K562 (cell line): ENCODE data around the gene TRABD. TPM values are rescaled to one million over a fixed set of nuclear protein-coding genes. Genes with fewer than 3 reads are reported as not detected.
A peak's percentile ranks its signal among the peaks of the same experiment; 100 is the strongest.

ENCODE experiments used
- CCNT2 ChIP-seq: IDR thresholded peaks from 2 replicates; pipeline ENCODE4 v1.6.1; 2011; ENCODE audit warnings: borderline replicate concordance, low read depth, mild to moderate bottlenecking, moderate library complexity, mixed read lengths, low read length; ENCODE audit not compliant: insufficient read length; ENCODE audit errors: extremely low read depth
- ERF ChIP-seq: fragments of 450-650 bp; formaldehyde crosslinking; IDR thresholded peaks from 2 replicates; pipeline ENCODE4 v1.4.0; 2020; ENCODE audit warnings: mild to moderate bottlenecking, mixed read lengths
- GABPA ChIP-seq: fragments of 200-800 bp; sonication (Bioruptor generic); conservative IDR thresholded peaks from 2 replicates; pipeline ENCODE4 v1.6.1; 2016; ENCODE audit warnings: low read depth, missing genetic modification characterization, missing compliant biosample characterization
- NONO ChIP-seq, 2 experiments: fragments of 200-400 bp in 1 of 2; fragments of 450-650 bp in 1 of 2; formaldehyde crosslinking in 1 of 2; IDR thresholded peaks; 2 replicates each; pipeline ENCODE4 v1.6.1; 2017; ENCODE audit warnings: low read depth in 2 of 2, mild to moderate bottlenecking in 2 of 2, moderate library complexity in 2 of 2, low read length in 1 of 2
- RBBP5 ChIP-seq: fragments of 200-600 bp; sonication (generic); IDR thresholded peaks from 2 replicates; pipeline ENCODE4 v1.6.1; 2012; ENCODE audit warnings: borderline replicate concordance, mild to moderate bottlenecking, low read length, control low read depth, inconsistent platforms; ENCODE audit not compliant: insufficient read depth, poor library complexity, severe bottlenecking
- RBFOX2 ChIP-seq: fragments of 200-400 bp; formaldehyde crosslinking; IDR thresholded peaks from 2 replicates; pipeline ENCODE4 v1.6.1; 2017; ENCODE audit warnings: low read depth, mild to moderate bottlenecking, low read length, moderate library complexity
- SIN3A ChIP-seq, 2 experiments: fragments of 150-350 bp in 1 of 2; IDR thresholded peaks; 2 replicates each; pipeline ENCODE4 v1.6.1; 2011 to 2016; ENCODE audit warnings: borderline replicate concordance in 2 of 2, low read depth in 2 of 2, low read length in 2 of 2, mild to moderate bottlenecking in 2 of 2, moderate library complexity in 2 of 2; ENCODE audit not compliant: control insufficient read depth in 1 of 2
- XRCC4 ChIP-seq: IDR thresholded peaks from one replicate; pipeline ENCODE4 v1.6.1; 2011; ENCODE audit not compliant: insufficient read depth, insufficient read length; ENCODE audit errors: extremely low read depth
- polyA plus RNA-seq, 8 experiments: library from polyadenylated mRNA; depleted of rRNA in 4 of 8; stranded (reverse) in 5 of 8; unstranded in 3 of 8; fragments of >200 nt; fragmentation: Nextera tagmentation in 2 of 8; fragmentation: Illumina TruSeq in 1 of 8; extraction: Ambion mirVana in 2 of 8; extraction: Trizol in 1 of 8; gene quantifications; 2 replicates each; pipeline versions ENCODE4 v1.2.1 to v1.2.3, GENCODE V29; 2011 to 2014; ENCODE audit warnings: inconsistent platforms in 1 of 8, missing spikeins in 1 of 8
- total RNA-seq, 7 experiments: library from RNA; depleted of rRNA in 6 of 7; stranded (reverse); fragments of >200 nt in 6 of 7; fragmentation: Illumina TruSeq in 2 of 7; extraction: Trizol in 2 of 7; gene quantifications; 2 replicates each; pipeline versions ENCODE4 v1.2.1 to v1.2.3, GENCODE V29; 2011 to 2021; ENCODE audit warnings: low replicate concordance in 1 of 7
- TF ChIP-seq, protein P1 (sequence below): sonication (generic); formaldehyde crosslinking; IDR thresholded peaks from 2 replicates; pipeline ENCODE4 v1.8.1; 2023; ENCODE audit warnings: mild to moderate bottlenecking, missing genetic modification reagents
- TF ChIP-seq, protein P2 (sequence below): fragments of 450-650 bp; conservative IDR thresholded peaks from 2 replicates; pipeline ENCODE4 v1.6.1; 2016; ENCODE audit warnings: missing genetic modification characterization, low read depth, mild to moderate bottlenecking, missing compliant biosample characterization, moderate library complexity
- TF ChIP-seq, protein P3 (sequence below), 2 experiments: IDR thresholded peaks; 2 replicates each; pipeline ENCODE4 v1.6.1; 2011; ENCODE audit warnings: borderline replicate concordance in 1 of 2, control low read depth in 1 of 2, low read depth in 1 of 2, low read length in 1 of 2, mild to moderate bottlenecking in 1 of 2, mixed read lengths in 1 of 2, moderate library complexity in 1 of 2; ENCODE audit not compliant: insufficient read depth in 1 of 2, insufficient read length in 1 of 2, poor library complexity in 1 of 2, severe bottlenecking in 1 of 2; ENCODE audit errors: extremely low read depth in 1 of 2
- TF ChIP-seq, protein P4 (sequence below): conservative IDR thresholded peaks from 2 replicates; pipeline ENCODE4 v1.6.1; 2011; ENCODE audit warnings: low read depth, mild to moderate bottlenecking, low read length; ENCODE audit not compliant: control insufficient read depth

Gene TRABD
- total and polyA plus RNA-seq, 9 of the 15 experiments (the other 6 are each of a cell fraction or from before 2014, with no cell fraction given): 0.08 to 62.9 (median 14.0) TPM

DNA sequence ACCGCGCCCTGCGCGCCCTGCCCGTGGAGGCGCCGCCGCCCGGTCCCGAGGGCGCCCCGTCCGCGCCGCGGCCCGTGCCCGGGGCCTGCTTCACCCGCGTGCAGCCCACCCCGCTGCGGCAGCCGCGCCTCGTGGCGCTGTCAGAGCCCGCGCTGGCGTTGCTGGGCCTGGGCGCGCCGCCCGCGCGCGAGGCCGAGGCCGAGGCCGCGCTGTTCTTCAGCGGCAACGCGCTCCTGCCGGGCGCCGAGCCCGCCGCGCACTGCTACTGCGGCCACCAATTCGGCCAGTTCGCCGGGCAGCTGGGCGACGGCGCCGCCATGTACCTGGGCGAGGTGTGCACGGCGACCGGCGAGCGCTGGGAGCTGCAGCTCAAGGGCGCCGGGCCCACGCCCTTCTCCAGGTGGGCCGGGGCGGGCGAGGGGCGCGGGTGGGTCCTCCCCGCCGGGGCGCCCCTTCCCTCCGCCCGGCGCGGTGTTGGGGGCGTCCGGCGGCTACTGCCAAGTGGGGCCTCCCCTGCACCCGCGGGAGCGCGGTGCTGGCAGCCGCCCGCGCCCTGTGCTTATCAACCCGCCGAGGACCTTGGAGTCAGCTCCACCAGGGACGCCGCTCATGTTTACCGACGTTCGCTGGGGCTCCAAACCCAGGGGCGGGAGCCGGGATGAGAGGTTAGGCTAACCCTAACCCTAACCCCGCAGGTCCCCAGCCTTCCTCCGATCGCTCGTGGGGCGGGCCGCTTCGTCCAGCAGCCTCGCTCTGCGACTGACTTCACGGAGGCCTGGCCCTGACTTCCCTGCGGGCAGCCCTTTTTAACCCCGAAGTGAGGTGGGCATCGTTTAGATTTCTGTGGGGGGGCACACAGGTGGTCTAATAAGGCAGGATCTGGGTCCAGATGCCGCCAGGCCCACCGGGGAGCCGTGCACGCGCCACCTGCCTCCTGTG, 15.7 kb downstream of the TRABD start (continued):
- TF ChIP-seq, protein P1, sequence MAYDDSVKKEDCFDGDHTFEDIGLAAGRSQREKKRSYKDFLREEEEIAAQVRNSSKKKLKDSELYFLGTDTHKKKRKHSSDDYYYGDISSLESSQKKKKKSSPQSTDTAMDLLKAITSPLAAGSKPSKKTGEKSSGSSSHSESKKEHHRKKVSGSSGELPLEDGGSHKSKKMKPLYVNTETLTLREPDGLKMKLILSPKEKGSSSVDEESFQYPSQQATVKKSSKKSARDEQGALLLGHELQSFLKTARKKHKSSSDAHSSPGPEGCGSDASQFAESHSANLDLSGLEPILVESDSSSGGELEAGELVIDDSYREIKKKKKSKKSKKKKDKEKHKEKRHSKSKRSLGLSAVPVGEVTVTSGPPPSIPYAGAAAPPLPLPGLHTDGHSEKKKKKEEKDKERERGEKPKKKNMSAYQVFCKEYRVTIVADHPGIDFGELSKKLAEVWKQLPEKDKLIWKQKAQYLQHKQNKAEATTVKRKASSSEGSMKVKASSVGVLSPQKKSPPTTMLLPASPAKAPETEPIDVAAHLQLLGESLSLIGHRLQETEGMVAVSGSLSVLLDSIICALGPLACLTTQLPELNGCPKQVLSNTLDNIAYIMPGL (CRISPR knock-in tag): 0 out of 2 replicates have a peak, but pooled peaks have one; percentile 22
- TF ChIP-seq RBFOX2 (peak; percentile 15; the same call in 1 of the 2 replicates), GABPA (tag) (peak; percentile 91), RBBP5 (peak; percentile 30), SIN3A (IDR thresholded peaks at IDR 0.05; ENCODE audit: borderline replicate concordance in 2 of 2, control insufficient read depth in 1 of 2, low read depth in 2 of 2, low read length in 2 of 2) (peak in 1 of 2 experiments; percentile 28; a peak in 1 of 4 replicates), ERF (CRISPR knock-in tag) (peak; percentile 78; the same call in 1 of the 2 replicates), NONO (IDR thresholded peaks at IDR 0.05; ENCODE audit: low read depth in 2 of 2, low read length in 1 of 2) (0 out of 4 replicates have a peak, but pooled peaks of 1 of the 2 experiments have one; percentile 33), CCNT2 (peak; percentile 16), XRCC4 (no peak)
- TF ChIP-seq, protein P2, sequence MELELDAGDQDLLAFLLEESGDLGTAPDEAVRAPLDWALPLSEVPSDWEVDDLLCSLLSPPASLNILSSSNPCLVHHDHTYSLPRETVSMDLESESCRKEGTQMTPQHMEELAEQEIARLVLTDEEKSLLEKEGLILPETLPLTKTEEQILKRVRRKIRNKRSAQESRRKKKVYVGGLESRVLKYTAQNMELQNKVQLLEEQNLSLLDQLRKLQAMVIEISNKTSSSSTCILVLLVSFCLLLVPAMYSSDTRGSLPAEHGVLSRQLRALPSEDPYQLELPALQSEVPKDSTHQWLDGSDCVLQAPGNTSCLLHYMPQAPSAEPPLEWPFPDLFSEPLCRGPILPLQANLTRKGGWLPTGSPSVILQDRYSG (tag): no peak
- TF ChIP-seq, protein P3, sequence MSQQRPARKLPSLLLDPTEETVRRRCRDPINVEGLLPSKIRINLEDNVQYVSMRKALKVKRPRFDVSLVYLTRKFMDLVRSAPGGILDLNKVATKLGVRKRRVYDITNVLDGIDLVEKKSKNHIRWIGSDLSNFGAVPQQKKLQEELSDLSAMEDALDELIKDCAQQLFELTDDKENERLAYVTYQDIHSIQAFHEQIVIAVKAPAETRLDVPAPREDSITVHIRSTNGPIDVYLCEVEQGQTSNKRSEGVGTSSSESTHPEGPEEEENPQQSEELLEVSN (IDR thresholded peaks at IDR 0.05; ENCODE audit: borderline replicate concordance in 1 of 2, extremely low read depth in 1 of 2, insufficient read depth in 1 of 2, insufficient read length in 1 of 2, low read depth in 1 of 2, low read length in 1 of 2, poor library complexity in 1 of 2, severe bottlenecking in 1 of 2): peak; percentile 75 to 91
- TF ChIP-seq, protein P4, sequence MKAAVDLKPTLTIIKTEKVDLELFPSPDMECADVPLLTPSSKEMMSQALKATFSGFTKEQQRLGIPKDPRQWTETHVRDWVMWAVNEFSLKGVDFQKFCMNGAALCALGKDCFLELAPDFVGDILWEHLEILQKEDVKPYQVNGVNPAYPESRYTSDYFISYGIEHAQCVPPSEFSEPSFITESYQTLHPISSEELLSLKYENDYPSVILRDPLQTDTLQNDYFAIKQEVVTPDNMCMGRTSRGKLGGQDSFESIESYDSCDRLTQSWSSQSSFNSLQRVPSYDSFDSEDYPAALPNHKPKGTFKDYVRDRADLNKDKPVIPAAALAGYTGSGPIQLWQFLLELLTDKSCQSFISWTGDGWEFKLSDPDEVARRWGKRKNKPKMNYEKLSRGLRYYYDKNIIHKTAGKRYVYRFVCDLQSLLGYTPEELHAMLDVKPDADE: no peak
